Stimulated activated CD8-positive, alpha-beta memory T cell treated with anti-CD3 and anti-CD28 coated beads, Interleukin-4, amount 100 ng/mL, for 4 hours (primary cell): ENCODE measurements around the gene NCR3LG1.
A peak's percentile ranks its signal among the peaks of the same experiment; 100 is the strongest.

Source experiments
- DNase-seq, 2 donors: peaks; one replicate each; pipeline ENCODE4 v3.0.0-alpha.2; 2020; ENCODE audit warnings: low read depth in 2 of 2, low spot score in 1 of 2

NCR3LG1 gene

GRCh38 chr11:17369684-17370243 is 18.2 kb downstream of the NCR3LG1 start:
- DNase-seq, result no peak

GRCh38 chr11:17371614-17372013 is 20.0 kb downstream of the NCR3LG1 start:
- DNase-seq, result no peak

GRCh38 chr11:17375547-17375946 is 23.9 kb downstream of the NCR3LG1 start:
- no peak for DNase-seq

- DNase-seq, result no peak
Observed at GRCh38 chr11:17376493-17376892, 24.9 kb downstream of the NCR3LG1 start.

GRCh38 chr11:17378655-17379054 is 27.1 kb downstream of the NCR3LG1 start:
- DNase-seq, result no peak

GRCh38 chr11:17379383-17380180 is 28.0 kb downstream of the NCR3LG1 start:
- no peak for DNase-seq

- no peak for DNase-seq
Observed at GRCh38 chr11:17381156-17381555, 29.6 kb downstream of the NCR3LG1 start.

GRCh38 chr11:17382046-17382728 is 30.6 kb downstream of the NCR3LG1 start:
- DNase-seq, result no peak

GRCh38 chr11:17383461-17383860 is 31.9 kb downstream of the NCR3LG1 start:
- no peak for DNase-seq

- DNase-seq, result peak; percentile 44 to 71
Observed at GRCh38 chr11:17384002-17384511, 32.5 kb downstream of the NCR3LG1 start.

- no peak for DNase-seq
Observed at GRCh38 chr11:17385492-17385891, 33.9 kb downstream of the NCR3LG1 start.

GRCh38 chr11:17385926-17386325 is 34.3 kb downstream of the NCR3LG1 start:
- DNase-seq, result no peak

GRCh38 chr11:17386331-17387084 is 34.9 kb downstream of the NCR3LG1 start:
- no peak for DNase-seq

- DNase-seq, result no peak
Observed at GRCh38 chr11:17387254-17387653, 35.7 kb downstream of the NCR3LG1 start.

GRCh38 chr11:17387811-17388210 is 36.2 kb downstream of the NCR3LG1 start:
- no peak for DNase-seq

- no peak for DNase-seq
Observed at GRCh38 chr11:17388609-17389210, 37.1 kb downstream of the NCR3LG1 start, which contains the start of gene KCNJ11. TSS of gene KCNJ11 (minus strand) at chr11:17388659. CDS start at chr11:17388091, 568 bp downstream.

GRCh38 chr11:17389211-17389956 is 37.8 kb downstream of the NCR3LG1 start:
- peak; percentile 63 to 65 for DNase-seq

GRCh38 chr11:17389957-17390649 is 38.5 kb downstream of the NCR3LG1 start:
- no peak for DNase-seq
